GM19239 (cell line): ENCODE results near the gene ZFAND3.

Experiments used
- DNase-seq: peaks from one replicate; pipeline ENCODE4 v3.0.0; 2011; ENCODE audit warnings: low spot score; ENCODE audit not compliant: insufficient read length
- FAIRE-seq: peaks from 2 replicates; lab custom pipeline; 2011; peaks lifted over from hg19 to GRCh38; lab: Jason Lieb, UNC

Gene ZFAND3

GRCh38 chr6:38062066-38062465 is 242.5 kb downstream of the ZFAND3 start:
- FAIRE-seq: no peak
- DNase-seq: no peak

DNA sequence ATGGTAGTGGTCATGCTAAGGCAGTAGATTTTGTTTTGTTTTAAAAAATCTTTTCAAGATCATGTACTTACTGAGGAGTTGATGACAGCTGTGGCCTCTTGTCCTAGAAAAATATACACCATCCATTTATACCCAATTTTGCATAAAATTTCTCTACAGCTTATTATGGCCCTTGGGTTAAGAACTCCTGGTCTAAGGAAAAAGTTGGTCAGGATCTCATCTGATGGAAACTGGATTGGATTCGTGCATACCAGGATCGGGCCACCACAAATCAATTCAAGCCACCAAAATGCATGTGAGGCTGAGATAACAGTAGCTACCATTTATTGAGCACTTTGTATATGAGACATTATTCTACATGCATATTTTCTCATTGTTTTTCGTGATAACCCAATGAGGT is 244.4 kb downstream of the ZFAND3 start:
- DNase-seq (no peak), FAIRE-seq (no peak)

- DNase-seq: no peak
- FAIRE-seq: no peak
These were observed 244.9 kb downstream of the ZFAND3 start for GRCh38 chr6:38064431-38064830.

DNA sequence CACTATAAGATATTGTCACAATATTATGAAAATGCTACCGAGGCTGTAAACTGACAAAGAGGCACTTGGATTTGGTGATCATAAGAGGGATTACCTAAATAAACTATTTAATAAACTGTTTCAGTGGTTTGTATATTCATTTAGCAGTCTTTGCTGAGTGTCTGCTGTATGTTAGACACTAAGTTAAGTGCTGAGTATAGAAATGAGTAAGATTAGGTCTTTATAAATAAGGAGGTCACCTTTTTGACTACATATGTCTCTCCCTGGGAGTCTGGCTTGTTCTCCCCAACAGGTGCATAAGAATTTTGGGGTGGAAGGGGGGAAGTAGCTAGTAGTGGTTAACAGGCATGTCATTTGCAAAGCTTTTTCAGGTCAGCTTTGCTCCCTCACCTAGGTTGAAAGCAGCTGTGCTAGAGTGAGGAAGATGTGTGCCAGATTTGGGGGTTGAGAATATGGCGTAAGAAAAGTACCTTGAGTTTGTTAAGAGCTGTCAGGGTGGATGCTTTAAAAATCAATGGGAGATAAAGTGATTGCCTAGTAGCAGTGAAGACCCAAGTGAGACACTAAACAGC is 246.3 kb downstream of the ZFAND3 start:
- no peak for FAIRE-seq
- DNase-seq: no peak

- no peak for DNase-seq
- peak; percentile 55 for FAIRE-seq
These were observed 247.9 kb downstream of the ZFAND3 start for GRCh38 chr6:38067263-38067980.

DNA sequence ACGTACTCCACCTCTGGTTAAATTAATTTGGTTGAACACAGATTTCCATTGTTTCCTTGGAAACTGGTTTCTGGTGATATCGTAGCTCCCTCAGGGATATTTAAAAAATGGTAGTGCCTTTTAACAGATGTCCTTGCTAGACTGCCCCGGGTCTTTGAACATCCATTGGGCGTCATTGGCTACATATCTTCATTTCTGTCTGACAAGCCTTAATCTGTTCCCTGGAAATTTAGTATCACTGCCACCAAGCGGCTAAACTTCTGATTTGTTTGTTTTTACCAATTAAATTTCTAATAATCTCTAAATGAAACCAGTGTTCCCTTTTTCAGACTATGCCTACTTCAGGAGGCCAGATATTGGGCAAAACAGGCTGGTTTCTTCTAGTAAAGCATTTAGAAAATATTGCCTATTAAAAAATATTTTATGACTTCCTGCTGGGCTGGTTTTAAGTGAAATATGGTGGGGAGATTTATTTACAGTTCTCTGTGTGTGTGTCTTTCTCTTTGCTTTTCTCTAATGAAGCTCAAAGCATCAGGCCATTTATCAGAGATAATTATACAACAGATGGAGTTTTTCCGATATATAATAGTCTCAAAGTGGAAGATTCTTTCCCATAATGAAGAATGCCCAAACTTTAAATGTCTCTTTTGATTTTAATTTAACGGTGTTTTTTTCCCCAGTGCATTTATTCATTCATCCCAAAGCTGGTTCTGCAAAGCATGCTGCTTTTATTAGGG is 249.5 kb downstream of the ZFAND3 start:
- FAIRE-seq: no peak

DNA sequence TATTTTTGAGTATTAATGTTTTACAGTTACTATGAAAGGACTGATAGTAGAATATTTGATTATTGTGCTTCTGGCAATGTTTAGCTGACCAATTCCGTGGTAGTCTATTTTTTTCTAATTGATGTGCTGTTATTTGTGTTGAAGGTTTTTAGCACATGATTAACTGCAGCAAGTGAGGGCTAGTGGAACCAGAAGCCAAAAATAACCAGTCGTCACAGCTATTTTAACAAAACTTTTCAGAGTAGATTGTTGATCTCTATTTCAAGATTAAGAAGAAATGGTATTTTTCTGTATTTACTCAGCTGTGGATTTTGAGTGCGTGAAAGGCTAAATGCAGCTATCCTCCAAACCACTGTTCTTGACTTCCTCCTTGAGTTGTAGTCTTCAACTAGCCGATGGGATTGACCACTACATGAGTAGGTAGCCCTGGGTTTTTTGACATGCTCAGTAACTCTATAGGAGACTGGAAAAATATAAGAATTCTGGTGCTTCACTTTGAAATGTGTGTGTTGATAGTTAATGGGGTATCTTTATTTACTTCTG is 258.0 kb downstream of the ZFAND3 start:
- FAIRE-seq (no peak), DNase-seq (no peak)

More for the DNA sequence above, 249.5 kb downstream of the ZFAND3 start:
- DNase-seq: no peak

DNA sequence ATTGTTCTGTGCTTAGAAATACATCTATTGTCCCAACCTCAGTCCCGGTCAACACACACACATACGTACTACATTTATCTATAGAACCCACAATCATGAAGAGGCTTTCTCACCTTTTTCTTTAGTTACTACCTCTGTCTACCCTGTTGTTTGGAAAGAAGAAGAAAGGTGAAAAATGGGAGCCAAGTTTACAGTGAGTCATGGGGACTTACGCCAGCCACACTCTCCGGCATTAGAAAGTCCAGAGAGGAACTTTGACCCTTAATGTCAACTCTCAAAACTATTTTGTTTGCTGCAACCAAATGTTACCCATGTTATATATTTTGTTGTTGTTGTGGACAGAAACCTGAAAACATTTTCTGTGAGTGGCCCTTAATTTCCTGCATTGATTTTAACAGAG is 259.1 kb downstream of the ZFAND3 start:
- DNase-seq: no peak
- FAIRE-seq: no peak

DNA sequence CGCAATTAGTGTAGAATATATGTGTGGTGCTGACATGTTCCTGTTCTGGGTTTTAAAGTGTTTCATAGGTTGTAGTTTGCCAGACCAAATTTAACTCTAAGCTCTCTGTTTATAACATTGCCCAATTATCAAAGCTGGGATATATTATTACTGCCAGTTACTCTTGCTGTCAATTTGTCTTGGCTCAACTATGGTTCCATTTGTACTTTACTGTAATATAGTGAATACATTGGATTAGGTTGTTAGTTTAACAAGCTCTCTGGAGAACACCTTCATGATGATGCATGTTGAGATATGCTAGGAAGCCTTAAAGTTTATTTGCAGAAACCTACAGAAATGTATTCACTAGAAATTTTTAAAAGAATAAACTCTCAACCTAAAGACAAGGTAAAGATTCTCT is 259.6 kb downstream of the ZFAND3 start:
- DNase-seq: no peak
- FAIRE-seq: no peak

DNA sequence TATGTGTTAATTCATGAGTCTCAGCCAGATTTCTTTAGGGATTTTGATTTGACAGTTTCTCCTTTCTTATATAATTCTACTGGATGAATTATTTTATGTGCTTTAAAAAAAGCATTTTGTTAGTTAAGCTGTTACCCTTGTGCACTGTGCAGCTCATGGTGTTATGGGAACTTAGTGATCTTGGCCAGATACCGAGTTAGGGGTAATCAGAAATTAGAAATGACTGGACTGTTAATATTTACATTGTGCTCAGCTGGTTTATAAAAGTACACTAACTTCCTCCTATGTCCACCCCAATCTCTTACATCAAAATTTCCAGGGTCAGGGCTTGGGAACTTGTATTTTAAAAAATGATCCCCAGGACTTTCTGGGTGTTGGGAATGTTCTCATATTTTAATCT is 260.0 kb downstream of the ZFAND3 start:
- FAIRE-seq: no peak

GRCh38 chr6:38080360-38080759 is 260.8 kb downstream of the ZFAND3 start:
- FAIRE-seq: no peak
- no peak for DNase-seq

More for the DNA sequence above, 260.0 kb downstream of the ZFAND3 start:
- no peak for DNase-seq

DNA sequence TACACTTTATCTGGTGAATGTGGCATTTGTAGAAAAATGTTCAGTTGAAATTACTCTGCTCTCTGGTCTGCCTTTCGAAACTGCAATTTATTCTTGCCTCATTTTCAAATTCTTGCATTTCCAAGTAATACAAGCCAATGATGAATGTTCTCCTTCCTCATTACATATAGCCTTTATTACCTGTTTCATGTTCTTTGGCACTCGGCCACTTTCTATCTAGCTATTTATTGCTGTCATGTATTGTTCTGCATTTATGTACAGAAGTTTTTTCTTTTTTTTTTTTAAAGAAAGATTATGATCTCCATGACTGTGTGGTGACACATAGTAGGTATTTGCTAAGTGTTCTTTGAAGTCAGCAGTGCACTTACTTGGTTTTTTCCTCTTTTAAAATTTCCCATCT is 261.4 kb downstream of the ZFAND3 start:
- DNase-seq (no peak), FAIRE-seq (no peak)

DNA sequence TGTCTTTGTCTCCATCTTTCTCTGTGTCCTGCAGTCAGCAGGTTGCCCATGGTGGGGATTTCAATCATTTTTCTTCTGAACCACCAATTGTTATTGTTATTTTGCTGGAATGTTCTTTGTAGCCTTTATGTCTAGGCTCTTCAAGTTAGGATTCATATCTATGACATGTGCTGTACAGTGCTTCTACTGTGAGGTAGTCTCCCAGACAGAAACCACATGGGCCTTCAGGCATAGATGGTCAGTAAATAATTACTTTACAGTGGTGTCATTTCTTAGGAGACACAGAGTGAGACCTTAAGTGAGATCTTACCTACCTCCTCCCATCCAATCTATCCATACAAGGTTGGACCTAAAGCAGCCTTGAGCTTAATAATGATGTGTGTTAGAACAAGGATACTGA is 265.5 kb downstream of the ZFAND3 start:
- DNase-seq (no peak), FAIRE-seq (no peak)

DNA sequence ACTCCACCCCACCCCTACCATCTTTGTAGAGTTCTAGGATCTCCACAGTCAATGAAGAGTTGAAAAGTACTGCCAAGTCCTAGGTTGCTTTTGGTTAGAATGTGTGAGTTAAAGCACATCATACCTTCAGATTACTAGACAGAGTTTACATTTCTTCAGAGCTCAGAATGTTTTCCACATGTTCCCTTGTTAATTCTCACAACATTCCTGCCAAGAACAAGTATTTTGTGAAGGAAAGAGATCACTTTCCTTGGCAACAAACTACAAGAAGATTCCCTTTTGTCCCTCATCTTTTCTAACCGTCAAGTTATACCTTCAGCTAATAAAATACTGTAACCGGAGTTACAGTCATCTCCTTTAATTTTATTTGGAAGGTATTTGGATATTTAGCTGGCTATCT is 266.8 kb downstream of the ZFAND3 start:
- DNase-seq (no peak), FAIRE-seq (no peak)

- DNase-seq: no peak
- FAIRE-seq: no peak
These were observed 268.5 kb downstream of the ZFAND3 start for GRCh38 chr6:38088010-38088409.

- FAIRE-seq (no peak), DNase-seq (no peak)
These were observed 269.3 kb downstream of the ZFAND3 start for GRCh38 chr6:38088829-38089228.

DNA sequence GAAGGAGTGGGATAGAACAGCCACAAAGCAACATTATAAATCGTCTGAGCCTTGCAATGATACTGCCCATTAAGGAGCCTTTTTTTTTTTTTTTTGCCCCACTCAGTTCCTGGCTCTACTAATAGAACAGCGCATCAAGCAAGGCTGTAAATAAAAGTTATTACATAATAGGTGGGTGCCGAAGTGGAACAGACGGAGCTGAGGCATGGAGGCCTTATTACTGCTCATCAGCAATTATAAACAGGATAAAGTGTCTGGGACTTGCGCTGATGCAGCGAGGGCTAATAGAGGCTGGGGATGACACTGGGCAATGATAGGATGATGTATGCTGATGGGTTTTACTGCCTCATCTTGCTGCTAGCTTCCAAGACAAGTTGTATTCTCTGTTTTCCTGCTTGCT is 272.1 kb downstream of the ZFAND3 start:
- FAIRE-seq: no peak
- DNase-seq: no peak

DNA sequence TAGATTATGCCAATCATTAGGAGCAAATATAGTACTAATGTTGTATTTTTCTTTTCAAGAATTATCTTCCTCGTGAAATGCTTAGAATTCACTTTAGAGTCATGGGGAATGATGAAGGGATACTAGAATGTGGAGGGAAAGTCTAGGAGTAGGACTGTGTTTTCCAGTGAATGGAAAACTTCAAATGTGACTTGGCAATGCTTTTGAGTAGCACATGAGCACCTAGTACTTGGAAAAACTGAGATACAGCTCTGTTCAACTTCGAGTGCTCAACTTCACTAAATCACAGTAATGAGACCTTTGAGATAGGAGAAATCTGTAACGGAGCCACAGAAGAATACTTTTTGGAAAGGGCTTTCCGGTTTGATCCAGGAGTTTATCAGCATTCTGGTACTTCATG is 272.9 kb downstream of the ZFAND3 start:
- no peak for DNase-seq

DNA sequence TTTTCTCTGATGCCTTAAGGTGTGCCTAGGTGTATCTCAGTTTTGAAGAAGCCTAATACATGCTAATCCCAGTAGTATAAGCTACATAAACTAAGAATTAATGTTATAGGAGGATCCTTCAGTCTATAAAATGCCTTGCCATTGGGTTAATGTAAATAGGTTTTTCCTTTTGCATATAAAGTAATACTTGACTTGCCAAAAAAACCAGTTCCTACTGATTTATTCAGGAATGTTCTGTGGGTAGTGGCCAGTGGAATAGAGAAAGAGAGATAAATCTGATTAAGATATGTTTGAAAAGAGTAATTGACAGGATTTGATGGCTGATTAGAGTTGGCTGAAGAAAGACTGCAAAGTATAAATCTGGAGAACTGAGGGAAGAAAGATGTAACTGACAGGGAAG is 273.4 kb downstream of the ZFAND3 start:
- no peak for FAIRE-seq
- DNase-seq: no peak

More for the DNA sequence above, 272.9 kb downstream of the ZFAND3 start:
- FAIRE-seq: no peak

- no peak for DNase-seq
- no peak for FAIRE-seq
These were observed 275.5 kb downstream of the ZFAND3 start for GRCh38 chr6:38095054-38095453.

DNA sequence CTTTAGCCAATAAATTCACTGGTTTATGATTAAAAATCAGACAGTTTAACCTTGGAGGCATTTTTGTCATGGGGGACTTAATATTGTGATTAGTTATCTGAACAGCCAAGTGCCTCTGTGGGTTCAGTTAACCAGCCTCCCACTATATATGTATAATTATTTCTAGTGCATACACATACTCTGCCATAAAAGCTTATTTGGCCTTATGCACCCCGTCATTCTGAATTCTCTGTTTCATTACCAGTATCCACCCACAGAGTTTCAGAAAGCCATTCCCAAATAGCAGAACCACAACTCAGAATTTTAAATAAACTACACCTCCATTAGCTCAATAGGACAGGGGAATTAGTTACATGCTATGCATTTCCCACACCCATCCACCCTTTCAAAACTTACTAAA is 279.7 kb downstream of the ZFAND3 start:
- peak; percentile 21 for FAIRE-seq
- no peak for DNase-seq
